Measurements from ENCODE around the gene CDK19.
"Not testable (repeated sequence)": the region's sequence is repeated elsewhere in the genome, so short reads cannot be mapped to it uniquely, and the experiment has no call there.

GRCh38 chr6:110600640-110601039 is 214.6 kb downstream of the CDK19 start:
- TF ChIP-seq POLR2A, CTCF (IDR thresholded peaks at IDR 0.05): not testable (repeated sequence)
